Fibroblast of mammary gland (primary cell): ENCODE data around the gene REL.
"Not testable (repeated sequence)": the region's sequence is repeated elsewhere in the genome, so short reads cannot be mapped to it uniquely, and the experiment has no call there.

ENCODE experiments used
- DNase-seq: peaks from one replicate; pipeline ENCODE4 v3.0.0-alpha.2; 2010; ENCODE audit warnings: low read depth
- H3K4me3 ChIP-seq: 2 replicates; pipeline ENCODE4 v1.5.1; 2011; ENCODE audit warnings: low read depth, mild to moderate bottlenecking, low read length, moderate library complexity; ENCODE audit not compliant: control insufficient read depth
- CTCF ChIP-seq: conservative IDR thresholded peaks from 2 replicates; pipeline ENCODE4 v1.5.1; 2011; ENCODE audit warnings: low read depth, low read length, inconsistent platforms; ENCODE audit not compliant: control insufficient read depth, insufficient read depth

Gene REL

GRCh38 chr2:60907329-60907728, 26.0 kb downstream of the REL start:
- TF ChIP-seq CTCF, result no peak
- DNase-seq, result no peak
- no peak overlapping the region for H3K4me3 ChIP-seq

GRCh38 chr2:60925994-60926740, 44.8 kb downstream of the REL start:
- no peak overlapping the region for H3K4me3 ChIP-seq
- no peak for TF ChIP-seq CTCF
- no peak for DNase-seq

- no peak for TF ChIP-seq CTCF
- no peak overlapping the region for H3K4me3 ChIP-seq
- DNase-seq, result peak; percentile 41
These were observed 45.6 kb downstream of the REL start for GRCh38 chr2:60926741-60927552.

- peak; percentile 38 for DNase-seq
- not testable (repeated sequence) for H3K4me3 ChIP-seq
These were observed 50.7 kb downstream of the REL start for GRCh38 chr2:60932061-60932460.

- TF ChIP-seq CTCF, result no peak
- no peak overlapping the region for H3K4me3 ChIP-seq
- no peak for DNase-seq
These were observed 51.6 kb downstream of the REL start for GRCh38 chr2:60932954-60933353.

- no peak overlapping the region for H3K4me3 ChIP-seq
- TF ChIP-seq CTCF, result no peak
- DNase-seq, result peak; percentile 24
These were observed 52.9 kb downstream of the REL start for GRCh38 chr2:60934165-60934722.

- TF ChIP-seq CTCF, result no peak
These were observed 55.4 kb downstream of the REL start for GRCh38 chr2:60936757-60937156.

More at GRCh38 chr2:60936757-60937156, 55.4 kb downstream of the REL start:
- H3K4me3 ChIP-seq, result no peak overlapping the region
- no peak for DNase-seq
